MCF 10A (cell line): ENCODE results near the gene TBATA. TPM values are rescaled to one million over a fixed set of nuclear protein-coding genes. Genes with fewer than 3 reads are reported as not detected.

Source experiments
- total RNA-seq: library from RNA; stranded (reverse); gene quantifications from 2 replicates; pipeline ENCODE4 v1.2.3, GENCODE V29; 2022

TBATA gene
- total RNA-seq, 1 experiment from 2014 or later, result not detected

Other genes starting within 250 kb of the TBATA start
- not detected in 2 replicates for gene PRF1, start 182.6 kb downstream of the TBATA start, total RNA-seq
- gene ADAMTS14, start 112.9 kb downstream of the TBATA start, total RNA-seq, result 0.25 TPM in 1 of 2 replicates, not detected in the other
- gene SGPL1, start 30.6 kb upstream of the TBATA start, total RNA-seq, result 81.5 and 93.8 TPM in 2 replicates
- 40.3 and 52.4 TPM in 2 replicates for gene PCBD1, start 103.2 kb upstream of the TBATA start, total RNA-seq